ENCODE results near the gene NRN1L.

DNA sequence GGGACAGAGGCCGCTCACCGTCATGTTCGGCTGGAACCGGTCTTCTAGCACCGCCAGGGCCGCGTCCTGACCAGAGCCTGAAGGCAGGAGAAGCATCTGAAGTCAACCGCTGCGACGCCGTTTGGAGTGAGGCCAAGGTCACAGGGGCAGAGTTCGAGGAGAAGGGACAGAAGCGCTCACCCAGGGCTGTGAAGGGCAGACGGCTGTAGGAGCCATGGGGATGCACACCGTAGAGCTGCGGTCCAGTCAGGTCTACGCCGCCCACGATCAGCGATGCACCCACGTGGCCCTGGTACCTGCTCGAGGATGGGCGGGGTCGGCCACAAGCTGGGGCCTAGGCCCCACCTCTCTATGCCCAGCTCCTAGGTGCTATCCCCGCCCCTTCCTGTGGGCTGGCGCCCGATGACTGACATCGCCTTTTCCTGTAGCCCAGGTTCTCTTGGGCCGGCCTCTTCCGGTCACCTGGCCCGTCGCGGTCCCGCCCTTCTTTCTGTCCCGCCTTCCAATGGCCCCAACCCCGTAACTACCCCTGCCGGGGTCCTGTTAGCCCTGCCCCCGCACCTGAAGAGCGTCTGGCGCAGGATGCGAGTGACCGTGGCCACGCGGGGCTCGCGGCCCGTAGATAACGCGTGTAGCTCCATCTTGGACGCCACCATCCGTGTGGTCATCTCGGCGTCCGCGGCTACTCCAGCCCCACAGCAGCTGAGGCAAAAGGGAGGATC, 50.9 kb downstream of the NRN1L start:
- peak in 4 of 6 experiments; percentile 20 to 46 (median 23) for TF ChIP-seq CTCF (IDR thresholded peaks at IDR 0.05)
- peak in 2 of 4 donors; percentile 58 to 80 for TF ChIP-seq POLR2A (IDR thresholded peaks at IDR 0.05)

Measured in upper lobe of left lung (tissue), 4 donors.